Neural cell (in vitro differentiated cells): Measurements from ENCODE around the gene NUP210. TPM values are rescaled to one million over a fixed set of nuclear protein-coding genes. Genes with fewer than 3 reads are reported as not detected.

Experiments used
- H2AFZ ChIP-seq: fragments of 200-600, 300-800 bp; sonication (generic), shearing (Covaris generic); 2 replicates; pipeline ENCODE4 v1.6.0; 2014; ENCODE audit warnings: low read depth, mild to moderate bottlenecking, antibody characterized with exemption, low read length, moderate library complexity
- H3F3A ChIP-seq: fragments of 200-600 bp; shearing (Covaris generic); 2 replicates; pipeline ENCODE4 v1.6.1; 2016; ENCODE audit warnings: mild to moderate bottlenecking, moderate library complexity, mixed read lengths, antibody characterized with exemption, low read length; ENCODE audit not compliant: insufficient read depth, poor library complexity, severe bottlenecking
- H3K27ac ChIP-seq: fragments of 200-600, 300-800 bp; sonication (generic), shearing (Covaris generic); 2 replicates; pipeline ENCODE4 v1.5.1; 2014; ENCODE audit warnings: mild to moderate bottlenecking, low read length, moderate library complexity
- H3K27me3 ChIP-seq: fragments of 300-800, 200-600 bp; sonication (generic), shearing (Covaris generic); 2 replicates; pipeline ENCODE4 v1.6.0; 2014; ENCODE audit warnings: mild to moderate bottlenecking, low read depth, low read length, moderate library complexity; ENCODE audit not compliant: insufficient read depth
- H3K36me3 ChIP-seq: fragments of 300-800, 200-600 bp; sonication (generic), shearing (Covaris generic); 2 replicates; pipeline ENCODE4 v1.5.1; 2014; ENCODE audit warnings: mild to moderate bottlenecking, antibody characterized with exemption, low read length, moderate library complexity; ENCODE audit not compliant: insufficient read depth
- H3K4me2 ChIP-seq: fragments of 300-800, 200-600 bp; sonication (generic), shearing (Covaris generic); 2 replicates; pipeline ENCODE4 v1.6.0; 2014; ENCODE audit warnings: mild to moderate bottlenecking, low read length
- H3K4me3 ChIP-seq: fragments of 300-800, 200-600 bp; sonication (generic), shearing (Covaris generic); 2 replicates; pipeline ENCODE4 v1.5.1; 2014; ENCODE audit warnings: mild to moderate bottlenecking, low read length, moderate library complexity
- H3K79me2 ChIP-seq: fragments of 200-600 bp; shearing (Covaris generic); replicated peaks from 2 replicates; pipeline ENCODE4 v1.6.0; 2014; ENCODE audit warnings: mild to moderate bottlenecking, low read length, moderate library complexity; ENCODE audit not compliant: insufficient read depth
- H3K9ac ChIP-seq: fragments of 300-800, 200-600 bp; sonication (generic), shearing (Covaris generic); 2 replicates; pipeline ENCODE4 v1.6.1; 2016; ENCODE audit warnings: mild to moderate bottlenecking, low read length, mixed read lengths
- H3K9me2 ChIP-seq: fragments of 200-600 bp; shearing (Covaris generic); 2 replicates; pipeline ENCODE4 v1.6.1; 2016; ENCODE audit warnings: mild to moderate bottlenecking, low read length, mixed read lengths; ENCODE audit not compliant: insufficient read depth
- H3K9me3 ChIP-seq: fragments of 200-600, 300-800 bp; sonication (generic), shearing (Covaris generic); 2 replicates; pipeline ENCODE4 v1.6.1; 2016; ENCODE audit warnings: mild to moderate bottlenecking, mixed run types, low read length, moderate library complexity, mixed read lengths
- H4K20me1 ChIP-seq: fragments of 200-600 bp; shearing (Covaris generic); 2 replicates; pipeline ENCODE4 v1.6.1; 2016; ENCODE audit warnings: mild to moderate bottlenecking, mixed run types; ENCODE audit not compliant: insufficient read depth
- EP300 ChIP-seq: fragments of 450-650 bp; conservative IDR thresholded peaks from 2 replicates; pipeline ENCODE4 v1.6.1; 2014; ENCODE audit warnings: antibody characterized with exemption, mild to moderate bottlenecking, moderate library complexity; ENCODE audit not compliant: poor library complexity, severe bottlenecking
- EZH2 ChIP-seq: fragments of 200-600, 300-800 bp; shearing (Covaris generic), sonication (generic); IDR thresholded peaks from 2 replicates; pipeline ENCODE4 v1.6.1; 2014; ENCODE audit warnings: antibody characterized with exemption, low read length, borderline replicate concordance, mild to moderate bottlenecking; ENCODE audit not compliant: insufficient read depth, poor library complexity, severe bottlenecking
- MXI1 ChIP-seq: fragments of 450-650 bp; conservative IDR thresholded peaks from 2 replicates; pipeline ENCODE4 v1.6.1; 2014; ENCODE audit warnings: antibody characterized with exemption, mild to moderate bottlenecking; ENCODE audit not compliant: poor library complexity, severe bottlenecking
- POLR2AphosphoS5 ChIP-seq: IDR thresholded peaks from 2 replicates; pipeline ENCODE4 v1.6.1; 2012
- RAD21 ChIP-seq: fragments of 450-650 bp; conservative IDR thresholded peaks from 2 replicates; pipeline ENCODE4 v1.6.1; 2014; ENCODE audit warnings: antibody characterized with exemption, mild to moderate bottlenecking, moderate library complexity
- SMC3 ChIP-seq: fragments of 450-650 bp; conservative IDR thresholded peaks from 2 replicates; pipeline ENCODE4 v1.6.1; 2014; ENCODE audit warnings: antibody characterized with exemption, mild to moderate bottlenecking, moderate library complexity; ENCODE audit not compliant: poor library complexity
- TAF1 ChIP-seq: IDR thresholded peaks from 2 replicates; pipeline ENCODE4 v1.6.1; 2012; ENCODE audit warnings: low read depth
- polyA plus RNA-seq: library from polyadenylated mRNA; depleted of rRNA; stranded (reverse); fragments of >200 nt; gene quantifications from 2 replicates; pipeline ENCODE4 v1.2.3, GENCODE V29; 2014
- TF ChIP-seq, protein P1 (sequence below): IDR thresholded peaks from 2 replicates; pipeline ENCODE4 v1.6.1; 2012; ENCODE audit warnings: borderline replicate concordance
- TF ChIP-seq, protein P2 (sequence below): fragments of 450-650 bp; IDR thresholded peaks from 2 replicates; pipeline ENCODE4 v1.5.1; 2014; ENCODE audit warnings: antibody characterized with exemption, mild to moderate bottlenecking, moderate library complexity; ENCODE audit not compliant: poor library complexity, severe bottlenecking

The NUP210 gene
- polyA plus RNA-seq, 1 donor from 2014 or later: 8.2 TPM

DNA sequence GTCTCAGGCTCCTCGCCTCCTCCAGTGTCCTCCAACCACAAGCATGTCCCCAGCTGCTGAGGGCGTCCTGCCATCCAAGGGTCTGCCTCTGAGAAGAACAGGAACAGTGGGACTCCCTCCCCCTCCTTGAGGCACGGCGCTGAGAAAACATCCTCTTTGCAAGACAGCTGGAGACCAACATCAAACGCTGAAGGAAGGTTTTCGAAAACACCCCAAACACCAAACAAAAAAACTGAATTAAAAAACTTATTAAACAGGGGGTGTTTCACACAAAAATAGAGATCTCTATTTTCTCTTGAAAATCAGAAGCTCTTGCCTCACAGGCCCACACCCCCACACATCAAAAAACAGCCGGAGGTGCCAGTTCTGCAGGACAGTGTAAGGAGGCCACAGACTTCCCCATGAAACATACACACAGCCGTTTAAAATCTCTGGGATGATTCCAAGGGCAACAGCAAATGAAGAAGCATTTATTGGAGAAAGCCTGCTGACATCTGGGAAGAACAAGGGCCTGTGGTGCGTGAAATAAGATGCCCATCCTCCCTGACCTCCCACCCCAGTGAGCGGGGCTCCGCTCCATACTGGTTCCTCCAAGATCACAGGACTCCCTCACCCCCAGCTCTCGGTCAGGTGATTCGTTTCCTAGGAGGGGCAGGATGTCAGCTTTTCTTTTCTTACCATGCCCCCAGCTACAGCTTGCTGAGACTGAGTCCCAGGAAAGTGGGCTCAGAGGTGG, 71.3 kb downstream of the NUP210 start:
- H3K9me2 ChIP-seq: no peaks in the 10 kb centered on the region
- H3K9ac ChIP-seq: no peak overlapping the region
- TF ChIP-seq, protein P1, sequence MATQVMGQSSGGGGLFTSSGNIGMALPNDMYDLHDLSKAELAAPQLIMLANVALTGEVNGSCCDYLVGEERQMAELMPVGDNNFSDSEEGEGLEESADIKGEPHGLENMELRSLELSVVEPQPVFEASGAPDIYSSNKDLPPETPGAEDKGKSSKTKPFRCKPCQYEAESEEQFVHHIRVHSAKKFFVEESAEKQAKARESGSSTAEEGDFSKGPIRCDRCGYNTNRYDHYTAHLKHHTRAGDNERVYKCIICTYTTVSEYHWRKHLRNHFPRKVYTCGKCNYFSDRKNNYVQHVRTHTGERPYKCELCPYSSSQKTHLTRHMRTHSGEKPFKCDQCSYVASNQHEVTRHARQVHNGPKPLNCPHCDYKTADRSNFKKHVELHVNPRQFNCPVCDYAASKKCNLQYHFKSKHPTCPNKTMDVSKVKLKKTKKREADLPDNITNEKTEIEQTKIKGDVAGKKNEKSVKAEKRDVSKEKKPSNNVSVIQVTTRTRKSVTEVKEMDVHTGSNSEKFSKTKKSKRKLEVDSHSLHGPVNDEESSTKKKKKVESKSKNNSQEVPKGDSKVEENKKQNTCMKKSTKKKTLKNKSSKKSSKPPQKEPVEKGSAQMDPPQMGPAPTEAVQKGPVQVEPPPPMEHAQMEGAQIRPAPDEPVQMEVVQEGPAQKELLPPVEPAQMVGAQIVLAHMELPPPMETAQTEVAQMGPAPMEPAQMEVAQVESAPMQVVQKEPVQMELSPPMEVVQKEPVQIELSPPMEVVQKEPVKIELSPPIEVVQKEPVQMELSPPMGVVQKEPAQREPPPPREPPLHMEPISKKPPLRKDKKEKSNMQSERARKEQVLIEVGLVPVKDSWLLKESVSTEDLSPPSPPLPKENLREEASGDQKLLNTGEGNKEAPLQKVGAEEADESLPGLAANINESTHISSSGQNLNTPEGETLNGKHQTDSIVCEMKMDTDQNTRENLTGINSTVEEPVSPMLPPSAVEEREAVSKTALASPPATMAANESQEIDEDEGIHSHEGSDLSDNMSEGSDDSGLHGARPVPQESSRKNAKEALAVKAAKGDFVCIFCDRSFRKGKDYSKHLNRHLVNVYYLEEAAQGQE: no peak
- TF ChIP-seq EZH2: no peak
- TF ChIP-seq EP300: no peak
- no peak for TF ChIP-seq MXI1
- no peak for TF ChIP-seq TAF1
- TF ChIP-seq POLR2AphosphoS5: no peak
- no peak for TF ChIP-seq RAD21
- TF ChIP-seq, protein P2, sequence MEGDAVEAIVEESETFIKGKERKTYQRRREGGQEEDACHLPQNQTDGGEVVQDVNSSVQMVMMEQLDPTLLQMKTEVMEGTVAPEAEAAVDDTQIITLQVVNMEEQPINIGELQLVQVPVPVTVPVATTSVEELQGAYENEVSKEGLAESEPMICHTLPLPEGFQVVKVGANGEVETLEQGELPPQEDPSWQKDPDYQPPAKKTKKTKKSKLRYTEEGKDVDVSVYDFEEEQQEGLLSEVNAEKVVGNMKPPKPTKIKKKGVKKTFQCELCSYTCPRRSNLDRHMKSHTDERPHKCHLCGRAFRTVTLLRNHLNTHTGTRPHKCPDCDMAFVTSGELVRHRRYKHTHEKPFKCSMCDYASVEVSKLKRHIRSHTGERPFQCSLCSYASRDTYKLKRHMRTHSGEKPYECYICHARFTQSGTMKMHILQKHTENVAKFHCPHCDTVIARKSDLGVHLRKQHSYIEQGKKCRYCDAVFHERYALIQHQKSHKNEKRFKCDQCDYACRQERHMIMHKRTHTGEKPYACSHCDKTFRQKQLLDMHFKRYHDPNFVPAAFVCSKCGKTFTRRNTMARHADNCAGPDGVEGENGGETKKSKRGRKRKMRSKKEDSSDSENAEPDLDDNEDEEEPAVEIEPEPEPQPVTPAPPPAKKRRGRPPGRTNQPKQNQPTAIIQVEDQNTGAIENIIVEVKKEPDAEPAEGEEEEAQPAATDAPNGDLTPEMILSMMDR: no peak
- TF ChIP-seq SMC3: no peak
- H2AFZ ChIP-seq: no peak overlapping the region
- peaks cover 7% of the 10 kb centered on the region for H3K36me3 ChIP-seq
- no peaks in the 10 kb centered on the region for H4K20me1 ChIP-seq
- no peaks in the 10 kb centered on the region for H3K79me2 ChIP-seq
- H3K9me3 ChIP-seq: no peaks in the 10 kb centered on the region
- H3K27me3 ChIP-seq: no peaks in the 10 kb centered on the region
- H3K4me2 ChIP-seq: no peak overlapping the region
- H3F3A ChIP-seq: no peaks in the 10 kb centered on the region
- no peak overlapping the region for H3K4me3 ChIP-seq
- H3K27ac ChIP-seq: no peak overlapping the region

DNA sequence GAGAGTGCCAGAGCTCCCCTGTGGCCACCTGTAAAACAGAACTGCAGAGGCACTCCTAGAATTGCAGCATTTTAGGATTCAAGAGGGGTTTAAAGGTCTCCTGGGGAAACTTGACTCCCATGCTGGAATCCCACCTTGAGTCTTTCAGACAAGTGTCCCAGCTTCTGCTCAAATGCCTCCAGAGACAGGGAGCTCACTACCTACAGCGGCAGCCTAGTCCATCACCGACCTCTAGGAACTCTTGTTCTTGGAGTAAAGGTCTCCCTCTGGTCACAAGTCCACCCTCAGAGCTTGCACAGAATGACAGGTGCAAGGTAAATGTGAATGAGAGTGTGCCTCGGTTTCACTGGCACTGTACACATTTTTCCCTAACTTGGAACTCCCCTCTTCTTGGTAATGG, 72.0 kb downstream of the NUP210 start:
- peaks cover 7% of the 10 kb centered on the region for H3K36me3 ChIP-seq
- no peak overlapping the region for H3K4me2 ChIP-seq
- H4K20me1 ChIP-seq: no peaks in the 10 kb centered on the region
- no peak overlapping the region for H3K4me3 ChIP-seq
- H3F3A ChIP-seq: no peaks in the 10 kb centered on the region
- H3K9me3 ChIP-seq: no peaks in the 10 kb centered on the region
- H3K27ac ChIP-seq: no peak overlapping the region
- H3K79me2 ChIP-seq: no peaks in the 10 kb centered on the region
- no peaks in the 10 kb centered on the region for H3K9me2 ChIP-seq
- no peaks in the 10 kb centered on the region for H3K27me3 ChIP-seq
- H2AFZ ChIP-seq: no peak overlapping the region
- no peak overlapping the region for H3K9ac ChIP-seq
- TF ChIP-seq SMC3: no peak
- TF ChIP-seq TAF1: no peak
- TF ChIP-seq MXI1: no peak
- TF ChIP-seq, protein P1: no peak
- no peak for TF ChIP-seq POLR2AphosphoS5
- no peak for TF ChIP-seq RAD21
- TF ChIP-seq, protein P2: no peak
- TF ChIP-seq EP300: no peak
- TF ChIP-seq EZH2: no peak
